GM21717 (cell line): ENCODE measurements around the gene ENG.
"Not testable (repeated sequence)": the region's sequence is repeated elsewhere in the genome, so short reads cannot be mapped to it uniquely, and the experiment has no call there.

Experiments used
- ATAC-seq: cut with Tn5 transposase; IDR thresholded peaks from one replicate; pipeline ENCODE4 v1.9.1; 2021; ENCODE audit warnings: mild to moderate bottlenecking, moderate library complexity; ENCODE audit not compliant: unreplicated experiment

Gene ENG

DNA sequence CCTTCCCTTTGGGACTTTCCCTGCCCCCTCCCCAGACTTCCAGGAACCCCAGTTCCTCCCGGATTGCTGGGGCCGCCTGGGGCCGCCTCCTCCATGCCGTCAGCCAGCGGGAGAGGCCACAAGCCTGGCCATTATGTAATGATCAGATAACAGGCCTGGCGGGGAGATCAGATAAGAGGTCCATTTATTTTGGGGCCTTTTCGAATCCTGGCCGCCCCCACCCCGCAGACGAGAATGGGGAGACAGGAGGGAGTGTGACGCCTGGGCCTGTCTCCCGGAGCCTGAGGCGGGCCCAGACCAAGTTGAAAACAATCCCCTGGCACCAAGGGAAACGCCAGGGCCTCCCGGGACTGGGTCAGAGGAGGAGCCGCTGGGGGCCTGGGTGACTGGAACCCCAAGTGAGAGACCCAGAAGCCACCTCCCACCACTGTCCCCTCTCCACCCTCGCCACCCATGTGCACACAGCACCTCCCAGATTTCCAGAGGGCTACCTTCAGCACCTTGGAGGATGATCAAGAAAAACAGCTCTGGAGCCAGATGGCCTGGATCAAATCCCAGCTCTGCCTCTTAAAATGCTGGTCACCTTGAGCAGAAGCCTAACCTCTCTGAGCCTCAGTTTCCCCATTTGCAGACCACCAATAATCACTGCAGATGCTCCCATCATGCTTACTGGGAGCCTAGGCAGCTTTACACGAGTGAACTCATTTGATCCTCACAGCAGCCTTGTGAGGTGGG, 7.8 kb downstream of the ENG start:
- no peak for ATAC-seq

GRCh38 chr9:127845619-127846018, 8.8 kb downstream of the ENG start:
- not testable (repeated sequence) for ATAC-seq

- ATAC-seq: no peak
Observed at GRCh38 chr9:127844821-127845359, 9.6 kb downstream of the ENG start.

DNA sequence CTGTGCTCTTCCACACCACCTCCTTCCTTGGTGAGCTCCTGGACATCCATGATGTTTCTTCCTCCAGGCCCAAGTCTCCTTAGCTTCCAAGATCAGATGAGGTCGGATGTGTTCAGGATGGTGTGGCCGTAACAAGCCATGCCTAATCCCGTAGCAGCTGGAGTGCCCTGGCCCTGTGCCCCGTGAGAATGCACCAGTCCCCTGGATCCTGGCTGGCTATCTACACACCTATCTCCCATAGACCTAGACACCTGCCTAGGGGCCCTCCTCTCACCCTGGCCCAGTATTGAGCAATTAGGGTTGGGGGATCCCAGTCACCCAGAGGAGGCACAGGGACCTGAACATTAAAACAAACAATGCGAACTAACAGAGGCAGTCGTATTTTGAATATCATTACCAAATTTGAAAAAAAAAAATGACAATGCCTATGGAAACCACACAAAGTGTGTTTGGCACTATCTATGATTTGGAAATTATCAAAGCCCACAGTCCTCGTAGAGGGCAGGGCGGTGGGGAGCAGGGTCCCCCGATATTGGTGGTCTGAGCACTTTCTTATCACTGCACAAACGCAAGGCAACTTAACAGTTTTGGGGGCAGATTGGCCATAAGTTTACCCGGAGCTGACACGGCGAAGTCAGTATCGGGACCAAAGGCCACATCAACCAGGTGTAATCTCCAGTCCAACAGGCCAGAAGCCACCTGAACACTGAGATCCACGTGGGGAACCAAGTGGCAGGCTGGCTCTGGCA, 13.2 kb downstream of the ENG start:
- ATAC-seq: no peak

DNA sequence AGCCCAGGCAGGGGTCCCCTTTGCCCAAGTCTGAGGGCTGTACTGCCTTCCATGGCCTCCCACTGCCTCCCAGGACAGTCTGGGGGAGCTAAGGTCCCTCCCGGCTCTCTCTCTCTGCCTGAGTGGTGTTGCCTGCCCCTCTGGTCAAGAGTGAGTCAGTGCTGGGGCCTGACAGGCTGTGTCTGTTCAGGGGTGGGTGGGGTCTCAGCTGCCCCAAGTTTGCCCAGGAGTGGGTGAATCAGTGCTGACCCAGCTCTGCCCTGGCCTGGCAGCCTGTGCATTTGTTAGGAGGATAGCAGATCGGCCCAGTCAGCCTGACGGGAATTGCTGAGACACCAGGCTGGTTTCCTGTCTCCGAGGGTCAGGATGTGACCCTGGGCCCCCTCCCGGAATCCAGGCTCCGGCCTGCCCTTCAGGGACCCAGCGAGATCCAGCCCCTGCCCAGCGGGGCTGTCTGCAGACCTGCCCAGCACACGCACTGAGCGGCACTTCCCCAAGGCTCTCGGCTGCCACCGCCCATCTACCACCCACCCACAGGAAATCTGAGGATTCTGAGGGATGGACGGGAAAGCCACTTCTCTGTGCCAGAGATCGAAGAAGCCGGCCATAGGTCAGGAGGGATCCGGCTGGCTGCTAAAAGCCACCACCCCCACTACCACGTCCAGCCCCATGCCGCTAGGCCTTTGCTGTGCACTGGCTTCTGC, 15.9 kb downstream of the ENG start:
- no peak for ATAC-seq

DNA sequence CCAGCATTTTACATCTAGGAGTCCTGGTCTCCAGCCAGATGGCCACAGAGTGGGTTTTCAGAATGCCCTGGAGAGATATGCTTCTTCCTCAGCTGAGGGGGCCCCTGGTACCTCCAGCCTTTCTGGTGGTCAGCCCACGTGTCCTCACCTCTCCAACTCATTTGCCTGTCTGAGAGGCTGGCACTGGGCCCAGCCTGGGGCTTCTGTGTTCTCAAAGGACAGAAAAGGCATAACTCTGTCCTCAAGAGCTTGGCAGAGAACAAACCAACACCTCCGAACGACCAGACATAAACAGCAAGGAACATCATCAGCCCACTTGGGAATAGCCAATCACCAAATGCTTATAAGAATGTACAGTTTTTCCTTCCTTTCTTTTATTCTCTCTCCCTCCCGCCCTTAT, 17.1 kb downstream of the ENG start:
- no peak for ATAC-seq

DNA sequence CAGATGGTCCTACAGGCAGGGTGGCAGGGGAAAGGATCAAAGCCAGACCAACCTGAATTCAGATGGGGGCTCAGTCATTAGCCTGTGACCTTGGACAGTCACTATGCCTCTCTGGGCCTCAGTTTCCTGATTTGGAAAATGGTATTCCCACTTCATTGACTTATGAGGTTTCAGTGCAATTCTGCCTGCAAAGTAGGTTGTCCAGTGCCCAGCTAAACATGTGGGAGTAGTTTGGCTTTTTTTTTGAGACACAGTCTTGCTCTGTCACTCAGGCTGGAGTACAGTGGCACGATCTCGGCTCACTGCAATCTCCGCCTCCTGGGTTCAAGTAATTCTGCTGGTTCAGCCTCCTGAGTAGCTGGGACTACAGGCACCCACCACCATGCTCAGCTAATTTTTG, 17.9 kb downstream of the ENG start:
- ATAC-seq: not testable (repeated sequence)

DNA sequence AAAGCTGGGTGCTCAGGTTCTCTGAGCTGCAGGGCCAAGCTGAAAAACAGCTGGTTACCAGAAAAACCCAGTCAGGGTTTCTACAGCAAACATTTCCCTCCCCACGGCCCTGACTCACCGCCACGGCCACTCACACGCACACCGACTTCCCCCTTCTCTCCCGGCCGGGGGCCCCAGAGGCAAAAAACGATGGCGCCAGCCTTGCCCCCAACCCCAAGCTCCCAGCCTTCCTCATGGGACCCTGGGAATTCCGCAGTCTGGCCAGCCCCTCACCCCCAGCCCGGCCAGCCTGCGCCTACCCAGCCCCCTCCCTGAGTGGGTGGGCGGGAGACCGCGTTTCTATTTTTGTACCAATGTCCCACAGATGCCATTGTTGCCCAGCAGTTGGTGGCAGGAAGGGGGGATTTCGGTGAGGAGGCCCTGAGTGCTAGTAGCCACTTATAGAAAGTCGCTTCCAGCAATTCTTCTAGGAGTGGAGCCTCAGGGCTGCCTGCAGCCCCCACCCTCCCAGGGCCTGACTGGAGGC, 18.4 kb downstream of the ENG start:
- no peak for ATAC-seq

- ATAC-seq: no peak
Observed at GRCh38 chr9:127833555-127833954, 20.9 kb downstream of the ENG start.

- no peak for ATAC-seq
Observed at GRCh38 chr9:127832248-127832647, 22.2 kb downstream of the ENG start.

GRCh38 chr9:127829205-127829906, 25.1 kb downstream of the ENG start:
- no peak for ATAC-seq

DNA sequence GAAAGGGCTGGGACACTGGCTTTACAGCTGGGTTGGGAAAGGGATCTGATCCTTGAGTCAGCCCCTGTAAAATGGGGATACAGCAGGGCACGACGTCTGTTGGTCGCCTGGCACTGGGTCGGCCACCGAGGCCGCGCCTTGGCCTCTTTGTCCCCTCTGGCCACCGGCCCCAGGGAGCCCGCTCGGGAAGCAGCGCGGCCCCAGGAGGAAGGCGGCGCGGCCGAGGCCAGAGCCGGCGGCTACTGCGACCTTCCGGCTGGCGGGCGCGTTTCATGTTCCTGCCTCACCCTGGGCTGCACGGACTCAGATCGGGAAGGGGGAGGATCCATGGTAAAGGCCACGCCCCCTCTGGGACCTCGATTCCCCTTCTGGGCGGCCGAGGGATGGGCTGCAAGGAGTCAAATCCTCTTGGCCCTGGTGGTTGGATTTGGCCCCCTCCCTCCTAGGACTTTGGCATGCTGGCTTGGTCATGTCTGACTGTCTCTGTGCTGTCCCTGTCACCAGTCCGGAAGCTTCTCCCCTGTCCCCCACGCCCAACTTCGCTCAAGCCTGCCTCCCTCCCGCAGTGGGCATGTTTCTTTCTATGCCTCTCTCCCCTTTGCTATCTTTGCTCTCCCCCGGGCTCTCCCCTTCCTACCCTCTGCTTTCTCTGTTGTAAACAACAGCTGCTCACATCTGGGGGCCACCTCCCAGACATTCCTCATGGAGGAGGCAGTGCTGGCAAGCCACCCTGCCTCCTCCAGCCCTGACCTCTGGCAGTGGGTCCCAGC, 26.0 kb downstream of the ENG start:
- ATAC-seq: no peak

- no peak for ATAC-seq
Observed at GRCh38 chr9:127826253-127826913, 28.1 kb downstream of the ENG start.

DNA sequence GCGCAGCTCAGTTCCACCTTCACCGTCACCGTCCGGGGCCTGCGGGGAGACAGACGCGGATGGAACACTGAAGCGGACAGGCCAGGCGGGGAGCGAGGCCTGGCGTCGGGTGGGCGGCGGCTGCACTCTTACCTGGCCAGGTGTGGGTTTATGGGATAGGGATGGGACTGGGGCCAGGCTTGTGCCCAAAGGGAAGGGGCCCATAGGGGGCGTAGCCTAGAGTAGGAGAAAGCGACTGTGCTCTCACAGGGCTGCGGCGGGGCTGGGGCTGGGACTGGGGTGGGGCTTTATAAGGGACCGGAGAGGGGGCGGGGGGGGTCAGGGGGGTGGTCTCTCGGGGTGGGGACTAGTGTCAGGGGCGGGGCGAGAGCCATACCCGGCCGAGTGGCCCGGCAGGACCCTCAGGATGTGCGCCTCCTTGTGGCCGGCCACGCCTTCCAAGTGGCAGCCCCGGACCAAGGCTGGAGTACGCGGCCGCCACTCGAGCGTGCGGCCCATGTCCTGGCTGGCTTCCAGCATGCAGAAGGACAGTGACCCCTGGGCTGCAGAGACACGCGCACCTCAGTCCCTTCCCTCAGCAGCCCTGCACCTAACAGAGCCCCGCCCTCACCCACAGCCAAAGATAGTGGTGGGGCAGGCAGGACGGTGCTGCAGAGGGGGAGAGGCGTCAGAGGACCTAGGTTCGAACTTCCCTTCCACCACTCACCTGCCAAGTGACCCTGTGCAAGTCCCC, 29.0 kb downstream of the ENG start:
- ATAC-seq: no peak

DNA sequence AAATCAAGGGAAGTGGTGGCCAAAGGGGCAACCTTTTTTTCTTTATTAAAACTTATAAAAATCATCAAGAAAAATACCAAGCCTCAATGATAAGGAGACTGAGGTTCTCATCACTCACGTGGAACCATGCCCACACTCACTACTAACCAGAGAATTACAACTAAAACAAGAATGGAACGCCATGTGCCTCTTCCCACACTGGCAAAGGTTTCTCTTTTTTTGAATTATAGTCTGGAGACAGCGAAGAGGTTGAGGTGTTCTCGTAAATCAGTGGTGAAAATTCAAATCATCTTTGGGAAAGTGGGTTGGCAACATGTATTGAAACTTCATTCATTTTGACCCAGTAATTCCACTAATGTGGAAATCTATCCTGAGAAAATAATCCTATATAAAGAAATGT, 32.4 kb downstream of the ENG start:
- no peak for ATAC-seq

GRCh38 chr9:127818574-127818973, 35.9 kb downstream of the ENG start:
- no peak for ATAC-seq

DNA sequence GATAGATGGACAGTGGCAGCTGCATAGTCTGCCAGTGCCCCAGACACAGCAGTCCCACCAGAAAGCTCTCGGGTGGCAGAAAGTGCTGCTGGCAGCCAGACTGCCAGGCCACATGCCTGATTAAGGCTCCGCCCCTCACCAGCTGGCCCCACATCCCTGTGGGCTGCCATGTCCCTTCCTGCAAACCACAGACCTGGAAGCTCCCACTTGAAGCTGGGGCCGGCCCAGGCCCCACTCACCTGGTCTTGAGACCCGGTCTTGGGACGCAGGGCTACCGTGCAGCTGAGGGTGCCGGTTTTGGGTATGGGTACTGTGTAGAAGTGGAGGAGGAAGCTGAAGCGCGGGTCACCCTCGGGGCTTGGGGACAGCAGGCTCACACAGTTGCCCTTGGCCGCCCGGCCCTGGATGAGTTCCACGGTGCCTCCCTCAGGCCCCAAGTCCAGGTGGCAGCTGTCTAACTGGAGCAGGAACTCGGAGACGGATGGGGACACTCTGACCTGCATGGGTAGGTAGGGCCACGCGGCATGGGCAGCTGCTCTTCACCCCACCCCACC, 36.5 kb downstream of the ENG start:
- no peak for ATAC-seq

DNA sequence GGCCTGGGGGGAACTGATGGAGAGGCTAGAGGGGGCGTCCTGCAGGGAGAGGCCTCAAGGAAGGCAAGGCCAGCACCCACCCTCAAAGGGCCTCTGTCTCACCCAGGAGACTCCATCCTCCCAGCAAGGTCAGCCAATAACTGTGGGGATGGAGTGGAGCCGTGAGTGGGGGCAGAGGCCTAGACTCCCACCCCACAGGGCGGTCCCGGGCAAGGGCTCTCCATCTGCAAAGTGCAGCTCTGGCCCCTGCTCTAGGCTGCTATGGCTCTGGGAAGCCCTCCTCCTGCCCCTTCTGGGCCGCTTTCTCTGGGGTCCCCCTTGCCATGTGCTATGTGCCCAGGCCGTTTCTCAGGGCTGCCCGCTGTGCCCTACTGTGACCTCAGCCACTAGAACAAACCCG, 37.7 kb downstream of the ENG start:
- ATAC-seq: no peak

DNA sequence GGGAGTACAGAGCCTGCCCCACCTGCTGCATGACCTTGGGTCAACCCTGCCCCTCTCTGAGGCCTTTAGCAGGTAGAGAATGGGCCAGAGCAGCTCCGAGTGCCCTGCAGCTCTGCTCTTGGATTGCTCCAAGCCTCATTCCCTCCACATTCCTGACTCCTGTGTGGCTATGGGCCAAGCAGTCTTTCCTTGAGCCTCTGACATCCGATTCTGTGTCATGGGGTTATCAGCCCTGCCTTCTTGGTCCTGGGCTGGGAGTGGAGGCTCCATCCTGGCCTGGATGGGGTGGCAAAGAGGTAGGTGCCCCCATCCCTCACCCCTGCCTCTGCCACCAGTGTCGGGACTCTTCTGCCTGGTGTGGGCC, 38.1 kb downstream of the ENG start:
- ATAC-seq: no peak
